HG02642 (cell line): ENCODE results near the gene CD48.
"Not testable (repeated sequence)": the region's sequence is repeated elsewhere in the genome, so short reads cannot be mapped to it uniquely, and the experiment has no call there.

Experiments used
- ATAC-seq: cut with Tn5 transposase; IDR thresholded peaks from one replicate; pipeline ENCODE4 v1.9.1; 2021; ENCODE audit warnings: mild to moderate bottlenecking; ENCODE audit not compliant: unreplicated experiment, poor library complexity

Gene CD48

DNA sequence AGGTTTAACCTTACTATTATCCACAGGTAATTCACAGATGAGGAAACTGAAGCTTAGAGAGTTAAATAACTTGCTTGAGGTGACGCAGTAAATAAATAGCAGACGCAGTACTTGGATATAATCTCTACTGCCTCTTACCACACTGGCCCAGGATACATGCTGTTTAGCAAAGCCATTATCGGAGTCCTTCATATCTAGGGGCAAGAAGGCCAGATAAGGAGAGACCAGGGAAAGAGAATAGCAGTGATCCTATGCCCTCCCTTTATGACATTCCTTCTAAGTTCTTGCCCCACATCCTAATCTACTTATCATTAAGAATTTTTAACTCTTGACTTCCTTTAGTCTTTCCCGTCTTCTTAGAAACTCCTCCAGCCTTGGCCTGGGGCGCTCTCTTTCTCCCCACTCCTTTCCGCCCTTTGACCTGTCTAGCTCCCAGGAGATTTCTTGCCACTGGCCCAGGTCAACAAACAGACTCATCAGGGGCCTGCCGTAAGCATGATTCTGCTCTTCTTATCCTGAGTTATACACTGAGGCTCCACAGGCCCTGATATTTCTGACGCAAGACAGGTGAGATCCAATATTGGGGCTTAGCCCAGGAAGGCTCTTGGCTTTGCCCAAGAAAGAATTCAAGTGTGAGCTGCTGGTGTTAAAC lies 53.3 kb downstream of the CD48 start:
- ATAC-seq, result no peak

DNA sequence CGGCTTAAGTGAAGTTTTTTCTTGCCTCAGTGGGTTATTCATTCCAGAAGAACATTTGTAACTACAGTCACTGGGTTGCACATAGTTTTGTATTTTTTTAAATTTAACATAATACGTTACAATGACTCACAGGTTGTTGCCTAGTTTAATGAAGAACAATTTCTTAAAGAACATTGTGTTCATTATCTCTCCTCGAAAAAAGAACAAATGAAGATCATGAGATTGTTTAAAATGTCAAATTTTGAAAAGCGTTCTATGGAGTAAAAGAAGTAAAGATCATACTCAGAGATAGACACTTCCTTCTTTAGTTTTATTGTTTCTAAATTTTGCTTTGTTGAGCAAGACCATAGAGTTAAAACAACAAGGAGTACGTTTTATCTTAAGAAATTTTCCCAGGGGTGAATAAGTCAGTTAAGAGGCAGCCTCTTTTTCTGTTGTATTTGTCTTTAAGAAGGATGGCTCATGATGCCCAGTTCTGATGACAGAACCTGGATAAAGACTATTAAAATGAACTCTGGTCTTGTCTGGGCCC lies 54.3 kb downstream of the CD48 start:
- ATAC-seq, result no peak

DNA sequence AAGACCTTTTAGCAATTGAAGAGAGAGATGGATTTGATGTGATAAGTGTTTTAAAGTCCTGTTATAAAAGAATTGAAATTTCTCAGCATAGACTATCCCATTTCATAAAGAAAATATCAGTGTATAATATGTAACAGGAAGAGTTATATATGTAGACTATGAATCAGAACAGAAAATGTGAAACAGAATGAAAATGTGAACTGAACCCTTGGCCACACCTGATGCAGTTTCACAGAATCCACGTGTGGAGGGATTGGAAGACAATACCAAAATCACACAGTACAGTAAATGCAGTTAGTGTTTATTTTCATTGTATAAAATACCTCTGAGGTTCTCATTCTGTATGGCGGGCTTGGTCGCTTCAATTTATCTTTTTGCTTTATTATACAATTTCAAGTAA lies 54.9 kb downstream of the CD48 start:
- ATAC-seq, result no peak

DNA sequence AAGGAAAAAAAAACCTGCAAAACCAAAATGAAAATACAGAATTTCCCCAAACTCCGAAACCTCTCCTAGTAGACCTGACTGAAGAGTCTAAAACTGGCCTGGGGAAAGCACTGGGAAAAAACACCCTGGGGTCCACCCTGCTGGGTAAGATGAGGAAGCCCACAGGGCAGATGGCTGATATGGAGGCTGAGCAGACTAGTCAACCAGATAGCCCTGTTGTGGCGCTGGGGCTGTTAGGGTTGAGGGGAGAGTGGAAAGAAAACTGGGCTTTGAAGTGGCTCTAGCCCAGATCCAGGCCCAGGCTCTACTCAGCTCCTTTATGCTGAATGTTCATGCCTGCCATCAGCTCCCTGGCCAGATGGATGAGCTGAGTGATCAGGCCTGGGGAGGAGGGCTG lies 58.0 kb downstream of the CD48 start:
- ATAC-seq, result peak; percentile 56

DNA sequence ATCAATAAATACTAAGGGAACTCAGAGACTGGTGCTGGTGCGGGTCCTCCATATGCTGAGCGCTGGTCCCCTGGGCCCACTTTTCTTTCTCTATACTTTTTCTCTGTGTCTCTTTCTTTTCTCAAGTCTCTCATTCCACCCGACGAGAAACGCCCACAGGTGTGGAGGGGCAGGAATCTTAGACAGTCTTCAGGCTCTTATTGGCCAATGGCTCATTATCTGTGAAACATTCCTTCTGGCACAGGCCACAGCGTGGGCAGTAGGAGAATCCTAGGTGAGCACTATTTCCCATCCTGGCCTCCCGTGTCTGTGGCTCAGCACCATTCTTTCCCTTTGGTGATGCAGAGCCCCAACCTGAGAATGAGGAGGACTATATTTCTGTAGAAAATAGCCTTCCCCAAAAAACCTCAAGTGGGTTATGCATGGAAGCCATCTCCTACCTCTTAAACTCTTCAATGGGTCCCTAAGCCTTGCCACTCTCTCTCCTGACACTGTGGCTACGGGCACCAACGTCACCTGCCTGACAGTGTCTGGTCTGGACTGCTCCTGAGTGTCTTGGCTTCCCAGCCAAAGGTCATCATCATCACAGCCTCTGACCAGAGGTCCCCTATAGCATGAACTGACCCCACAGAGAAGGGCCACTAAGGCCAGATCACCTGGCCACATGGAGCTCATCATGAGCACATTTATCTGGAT lies 58.5 kb downstream of the CD48 start:
- peak; percentile 40 for ATAC-seq

DNA sequence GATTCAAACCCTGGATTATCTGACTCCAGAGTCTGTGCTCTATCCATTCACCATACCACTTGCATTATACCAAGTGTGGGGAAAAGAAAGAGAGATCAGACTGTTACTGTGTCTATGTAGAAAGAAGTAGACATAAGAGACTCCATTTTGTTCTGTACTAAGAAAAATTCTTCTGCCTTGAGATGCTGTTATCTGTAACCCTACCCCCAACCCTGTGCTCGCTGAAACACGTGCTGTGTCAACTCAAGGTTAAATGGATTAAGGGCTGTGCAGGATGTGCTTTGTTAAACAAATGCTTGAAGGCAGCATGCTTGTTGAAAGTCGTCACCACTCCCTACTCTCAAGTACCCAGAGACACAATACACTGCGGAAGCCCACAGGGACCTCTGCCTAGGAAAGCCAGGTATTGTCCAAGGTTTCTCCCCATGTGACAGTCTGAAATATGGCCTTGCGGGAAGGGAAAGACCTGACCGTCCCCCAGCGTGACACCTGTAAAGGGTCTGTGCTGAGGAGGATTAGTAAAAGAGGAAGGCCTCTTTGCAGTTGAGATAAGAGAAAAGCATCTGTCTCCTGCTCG lies 59.5 kb downstream of the CD48 start:
- ATAC-seq, result not testable (repeated sequence)

DNA sequence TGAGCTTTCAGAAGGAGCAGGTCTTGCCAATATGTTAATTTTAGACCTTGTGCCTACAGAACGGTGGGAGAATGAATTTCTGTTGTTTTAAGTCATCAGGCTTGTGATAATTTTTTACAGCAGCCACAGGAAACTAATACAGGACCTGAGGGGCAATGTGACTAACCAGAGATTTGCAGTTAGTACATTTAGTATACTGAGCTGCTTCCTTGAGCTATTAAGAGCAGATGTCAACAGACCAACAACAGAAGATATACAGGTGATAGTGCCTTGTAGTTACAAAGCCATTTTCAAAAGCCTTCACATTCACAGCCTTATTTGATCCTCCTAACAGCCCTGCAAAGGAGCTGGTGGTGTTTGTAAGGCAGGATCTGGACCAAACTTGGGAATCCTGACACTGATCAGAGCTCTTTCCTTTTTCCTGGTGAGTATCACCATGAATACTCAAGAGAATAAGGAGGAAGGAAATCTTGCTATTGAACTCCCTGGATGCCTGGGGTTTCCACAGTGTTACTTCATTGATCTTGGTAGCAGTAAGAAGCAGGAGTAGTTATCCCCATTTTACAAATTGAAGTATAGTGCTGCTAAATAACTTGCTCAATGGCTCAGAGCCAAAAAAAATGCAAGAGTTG lies 60.1 kb downstream of the CD48 start:
- no peak for ATAC-seq

DNA sequence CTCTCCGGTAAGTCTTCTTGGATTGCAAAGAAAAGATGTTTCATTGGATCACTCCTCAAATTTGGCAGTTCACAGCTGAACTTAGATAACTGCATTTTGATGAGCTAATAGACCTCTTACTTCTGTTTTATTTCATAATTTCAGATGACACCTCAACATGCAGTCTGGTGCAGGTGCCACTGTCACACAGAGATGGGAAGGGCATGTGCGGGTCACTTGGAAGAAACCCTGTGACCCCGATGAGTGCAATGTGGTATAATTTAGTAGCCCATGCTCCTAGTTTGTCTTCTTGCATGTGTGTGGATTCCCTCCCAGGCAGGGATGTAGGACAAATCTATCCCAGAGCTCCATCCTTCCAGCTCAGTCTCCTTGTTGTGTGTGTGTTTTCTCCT lies 64.3 kb downstream of the CD48 start:
- ATAC-seq, result peak; percentile 16

DNA sequence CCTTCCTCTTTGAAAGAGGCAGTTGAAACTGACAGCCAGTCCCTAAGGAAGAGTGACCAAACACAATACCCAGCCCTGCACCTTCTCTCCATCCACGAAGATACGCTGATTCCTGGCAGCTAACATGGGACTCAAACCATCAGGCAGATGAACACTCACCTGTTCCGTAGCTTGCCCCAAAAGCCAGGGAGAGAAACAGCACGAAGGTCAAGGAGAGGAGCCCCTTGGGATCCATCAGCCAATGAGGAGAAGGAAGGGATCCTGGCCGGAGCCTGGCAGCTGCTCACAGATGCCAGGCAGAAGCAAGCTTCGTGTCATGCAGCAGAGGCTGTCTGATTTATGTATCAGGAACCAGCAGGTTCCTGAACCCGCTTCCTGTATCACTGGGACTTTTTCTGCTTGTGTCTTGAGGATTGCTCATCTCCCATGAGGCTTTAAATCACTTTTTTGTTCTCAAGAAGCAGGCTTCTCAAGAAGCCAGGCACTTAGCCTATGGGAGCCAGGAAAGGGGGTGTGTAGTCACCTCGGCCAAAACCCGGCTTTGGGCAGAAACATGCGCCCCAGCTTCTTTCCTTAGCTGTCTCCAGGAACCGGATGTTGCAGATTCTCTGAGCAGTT lies 64.8 kb downstream of the CD48 start, which contains the start of gene SLAMF1:
SLAMF1 (minus strand) TSS at position 334 of the 618 bp plus-strand sequence; CDS start at position 235, 99 bp downstream.
- ATAC-seq, result peak; percentile 62

DNA sequence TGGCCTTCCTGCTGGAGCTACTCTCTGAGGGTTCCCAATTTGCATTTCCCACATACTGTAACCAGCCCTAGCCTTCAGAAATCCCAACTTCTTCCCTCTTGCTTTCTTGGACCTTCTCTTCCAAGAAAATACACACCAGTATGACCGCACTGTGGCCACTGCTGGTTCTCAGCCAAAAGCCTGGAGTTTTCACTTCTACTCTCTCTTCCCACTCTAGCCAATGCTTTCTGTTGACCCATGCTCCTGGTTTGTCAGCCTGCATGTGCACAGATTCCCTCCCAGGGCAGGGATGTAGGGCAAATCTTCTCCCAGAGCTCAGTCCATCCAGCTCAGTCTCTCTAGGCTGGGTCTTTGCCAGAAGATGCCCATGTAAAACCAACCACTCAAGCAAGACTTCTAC lies 65.4 kb downstream of the CD48 start:
- no peak for ATAC-seq

DNA sequence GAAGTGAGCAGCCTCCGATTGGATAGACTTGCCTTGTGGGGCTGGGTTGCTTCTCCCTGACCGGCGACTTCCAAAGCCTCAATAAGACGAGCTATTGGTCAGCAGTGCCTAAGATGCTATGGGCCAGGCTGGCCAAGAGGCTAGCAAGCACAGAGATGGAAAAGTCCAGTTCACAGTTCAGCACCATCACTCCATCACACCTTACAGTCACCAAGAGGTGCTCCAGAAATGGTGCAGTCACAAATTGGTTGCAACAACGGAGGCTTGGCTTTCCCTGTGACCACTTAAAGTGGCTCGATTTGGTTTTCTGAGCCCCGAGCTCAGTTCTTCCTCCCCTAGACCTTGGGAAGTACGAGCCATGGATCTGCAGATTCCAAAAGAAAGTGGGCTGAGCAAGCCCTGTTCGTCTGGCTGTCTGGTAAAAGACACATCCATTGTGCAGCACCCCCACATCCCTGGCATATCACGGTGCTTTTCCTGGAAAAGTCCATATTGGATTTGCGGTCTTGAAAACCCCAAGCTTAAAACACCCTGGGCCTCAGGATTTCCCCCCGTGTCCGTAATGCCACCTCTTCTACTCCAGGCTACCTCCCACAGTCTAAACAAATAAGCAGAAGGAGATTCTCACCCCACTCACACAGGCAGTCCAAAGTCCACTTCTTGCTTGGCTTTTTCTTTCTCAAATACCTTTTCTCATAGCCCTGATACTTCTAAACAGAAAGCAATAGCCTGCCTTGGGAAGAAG lies 66.1 kb downstream of the CD48 start:
- ATAC-seq, result no peak

DNA sequence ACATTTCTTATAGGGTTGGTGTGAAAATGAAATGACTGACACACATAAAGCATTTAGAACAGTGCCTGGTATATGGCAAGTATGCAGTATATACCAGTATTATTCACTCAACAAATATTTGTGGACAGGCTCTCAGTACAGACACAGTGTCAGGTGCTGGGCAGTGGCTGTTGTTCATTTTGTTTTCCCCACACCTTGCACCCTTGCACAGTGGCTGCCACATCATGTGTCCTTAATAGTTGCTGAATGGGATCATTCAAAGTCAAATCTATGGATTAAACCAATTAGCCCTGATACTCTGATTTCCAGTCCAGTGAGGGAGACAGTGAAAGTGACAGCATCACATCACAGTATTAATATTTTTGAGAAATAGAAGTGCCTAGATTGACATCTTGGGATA lies 67.2 kb downstream of the CD48 start:
- ATAC-seq, result no peak

DNA sequence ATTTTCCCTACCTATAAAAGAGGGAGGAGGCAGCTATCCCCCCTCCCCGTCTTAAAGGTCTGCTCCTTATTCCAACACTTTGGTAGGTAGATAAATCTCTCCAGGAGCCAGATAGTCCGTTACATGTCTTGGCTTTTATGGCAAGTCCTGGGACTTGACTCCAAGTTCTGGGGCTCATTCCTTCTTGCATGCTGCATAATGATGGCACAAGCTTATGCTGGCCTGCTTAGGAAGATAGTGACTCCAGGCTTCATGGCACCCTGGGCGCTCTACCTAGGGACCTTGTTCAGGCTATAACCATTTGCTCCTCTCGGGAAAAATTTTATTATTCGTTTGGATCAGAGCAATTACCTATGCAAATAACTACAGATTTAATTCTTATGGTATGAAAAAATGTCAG lies 68.5 kb downstream of the CD48 start:
- ATAC-seq, result no peak

DNA sequence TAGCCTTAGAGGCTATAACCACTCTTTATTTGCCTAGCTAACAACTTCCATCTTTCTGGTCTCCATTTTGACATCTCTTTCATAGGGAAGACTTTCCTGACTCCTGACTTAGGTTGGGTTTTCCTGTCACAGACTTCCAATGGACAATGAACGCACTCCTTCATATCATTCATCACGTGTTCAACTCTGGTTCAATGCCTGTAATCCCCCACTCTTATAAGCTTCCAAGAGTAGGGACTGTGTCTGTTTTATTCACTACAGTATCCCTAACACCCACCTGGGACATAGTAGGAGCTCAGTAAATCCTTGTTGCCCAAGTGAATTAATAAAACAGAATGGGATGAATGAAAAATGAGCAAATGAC lies 69.4 kb downstream of the CD48 start:
- ATAC-seq, result no peak

DNA sequence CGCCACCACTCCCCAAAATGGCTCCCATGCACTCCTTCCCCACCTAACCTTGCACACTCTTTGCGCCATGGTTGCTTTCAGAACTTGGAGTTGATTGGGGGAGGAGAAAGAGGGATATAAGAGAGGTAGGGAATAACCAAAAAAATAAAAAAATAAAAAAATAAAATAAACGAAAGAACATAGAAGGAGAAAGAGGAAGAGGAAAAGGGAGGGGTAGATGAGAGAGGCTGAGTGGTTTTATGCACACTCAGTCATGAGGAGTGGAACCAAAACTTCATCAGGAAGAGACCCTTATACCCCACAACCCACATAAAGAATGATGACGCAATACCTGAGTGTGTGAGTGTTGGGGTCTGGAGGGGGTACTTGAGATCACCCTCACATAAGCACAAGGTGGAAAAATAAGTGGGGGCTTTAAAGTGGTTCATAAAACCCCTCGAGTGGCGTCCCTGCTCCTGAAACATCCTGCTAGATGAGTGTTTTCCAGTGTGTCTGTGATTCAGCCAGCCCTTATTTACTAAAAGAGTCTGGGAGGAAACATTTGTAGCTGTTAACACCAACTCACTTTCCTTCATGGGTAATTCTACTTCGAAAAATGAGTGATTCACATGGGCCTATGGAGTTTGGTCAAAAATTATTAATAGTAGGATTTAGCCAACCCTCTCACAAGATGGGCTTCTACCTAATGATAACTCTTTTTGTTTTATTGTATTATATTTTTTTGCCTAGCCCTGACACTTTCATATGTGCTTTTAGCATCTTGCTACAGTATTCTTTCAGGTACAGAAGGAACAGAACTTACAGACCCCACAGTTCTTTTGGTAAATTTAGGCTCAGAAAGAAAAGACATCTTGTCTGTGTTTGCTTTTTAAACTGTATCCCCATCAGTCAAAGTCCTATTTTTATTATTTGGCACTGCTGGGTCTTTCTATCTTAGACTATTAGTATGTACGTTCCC lies 70.0 kb downstream of the CD48 start:
- no peak for ATAC-seq

DNA sequence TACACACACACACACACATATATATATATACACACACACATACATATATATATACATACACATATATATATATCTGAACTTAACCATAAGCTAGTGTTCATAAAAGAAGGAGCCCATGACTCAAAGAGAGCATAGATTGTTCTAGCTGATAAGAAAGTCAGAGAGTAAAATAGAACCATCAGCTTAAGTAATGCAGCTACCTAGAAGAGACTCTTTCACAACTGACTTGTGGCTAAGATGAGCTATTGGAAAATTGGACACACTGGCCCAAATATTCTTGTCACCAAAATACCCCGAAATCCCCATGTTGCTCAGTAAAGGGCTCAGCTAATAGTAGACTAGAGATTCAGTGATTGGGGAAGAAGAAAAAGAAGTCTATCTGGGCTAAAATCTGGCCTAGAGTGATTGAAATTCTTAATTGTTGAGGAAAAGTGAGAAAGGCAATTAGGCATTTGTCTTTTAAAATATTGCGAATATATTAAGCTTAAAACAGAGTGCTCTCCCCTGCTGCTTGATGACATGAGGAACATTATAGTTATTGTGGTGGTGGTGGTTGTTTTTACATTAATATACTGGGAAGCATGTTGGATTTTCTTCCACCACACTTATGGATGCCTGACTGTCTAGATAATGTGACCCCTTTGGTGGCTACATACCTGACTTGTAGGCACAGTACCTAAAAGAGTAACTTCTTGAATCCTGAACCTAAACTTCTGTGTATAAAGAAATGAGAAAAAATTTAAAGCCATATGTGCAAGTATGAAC lies 71.1 kb downstream of the CD48 start:
- no peak for ATAC-seq

DNA sequence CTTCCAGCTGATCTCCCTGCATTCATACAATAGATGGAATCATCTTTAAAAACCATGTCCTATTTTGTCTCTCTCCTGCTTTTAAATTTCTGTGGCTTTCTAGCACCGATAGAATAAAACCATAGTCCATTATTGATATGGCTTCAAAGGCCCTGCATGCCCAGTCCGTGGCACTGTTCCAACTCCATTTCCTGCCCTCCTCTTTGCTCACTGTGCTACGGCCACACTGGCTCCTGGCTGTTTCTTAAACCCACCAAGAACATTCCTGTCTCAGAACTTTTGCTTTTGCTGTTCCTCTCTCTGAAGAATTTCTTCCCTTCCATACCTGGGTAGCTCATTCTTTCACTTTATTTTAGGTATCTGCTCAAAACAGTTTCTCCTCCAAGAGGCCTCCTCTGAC lies 72.0 kb downstream of the CD48 start:
- ATAC-seq, result no peak

DNA sequence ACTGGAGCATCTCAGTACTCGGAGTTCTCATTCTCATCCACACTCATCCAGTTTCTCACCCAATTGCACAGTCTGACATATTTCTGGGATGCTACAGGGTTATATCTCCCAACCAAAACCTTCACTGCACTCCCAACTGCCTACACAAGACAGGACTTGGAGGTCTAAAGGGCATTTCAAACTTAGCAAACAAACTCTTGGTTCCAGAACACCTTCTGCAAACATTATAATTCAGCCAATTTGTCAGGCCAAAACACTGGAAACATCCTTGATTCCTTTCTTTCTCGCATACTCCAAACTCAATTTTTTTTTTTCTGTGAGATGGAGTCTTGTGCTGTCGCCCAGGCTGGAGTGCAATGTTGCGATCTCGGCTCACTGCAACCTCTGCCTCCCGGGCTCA lies 72.7 kb downstream of the CD48 start:
- ATAC-seq, result no peak
